Embryonic facial prominence (tissue), 1 donor: ENCODE measurements around the gene HES3.
A peak's percentile ranks its signal among the peaks of the same experiment; 100 is the strongest.

Source experiments
- DNase-seq: peaks from one replicate; pipeline ENCODE4 v3.0.0-alpha.2; 2016; ENCODE audit errors: extremely low spot score

The HES3 gene

GRCh38 chr1:6279613-6280383, 35.8 kb downstream of the HES3 start:
- DNase-seq = no peak

- DNase-seq = no peak
Measured at GRCh38 chr1:6280761-6281451, 36.9 kb downstream of the HES3 start.

GRCh38 chr1:6281511-6282402, 37.8 kb downstream of the HES3 start:
- DNase-seq = no peak

- no peak for DNase-seq
Measured at GRCh38 chr1:6282577-6283270, 38.7 kb downstream of the HES3 start.

GRCh38 chr1:6285336-6285735, 41.4 kb downstream of the HES3 start:
- no peak for DNase-seq

- DNase-seq = no peak
Measured at GRCh38 chr1:6286266-6286665, 42.3 kb downstream of the HES3 start.

- no peak for DNase-seq
Measured at GRCh38 chr1:6287029-6287428, 43.0 kb downstream of the HES3 start.

- DNase-seq = no peak
Measured at GRCh38 chr1:6287431-6287886, 43.5 kb downstream of the HES3 start.

- peak; percentile 1 for DNase-seq
Measured at GRCh38 chr1:6288026-6288425, 44.0 kb downstream of the HES3 start.

GRCh38 chr1:6288665-6289064, 44.7 kb downstream of the HES3 start:
- DNase-seq = no peak

- peak; percentile 5 for DNase-seq
Measured at GRCh38 chr1:6292102-6292501, 48.1 kb downstream of the HES3 start.

GRCh38 chr1:6294080-6294889, 50.3 kb downstream of the HES3 start:
- no peak for DNase-seq

- no peak for DNase-seq
Measured at GRCh38 chr1:6294890-6295556, 51.0 kb downstream of the HES3 start.
